HG03521 (cell line): ENCODE results near the gene OLFML2A.

ENCODE experiments used
- ATAC-seq: cut with Tn5 transposase; IDR thresholded peaks from one replicate; pipeline ENCODE4 v1.9.1; 2021; ENCODE audit warnings: mild to moderate bottlenecking, moderate library complexity; ENCODE audit not compliant: unreplicated experiment

Gene OLFML2A

GRCh38 chr9:124852121-124852828 lies 75.3 kb downstream of the OLFML2A start:
- ATAC-seq, result no peak

DNA sequence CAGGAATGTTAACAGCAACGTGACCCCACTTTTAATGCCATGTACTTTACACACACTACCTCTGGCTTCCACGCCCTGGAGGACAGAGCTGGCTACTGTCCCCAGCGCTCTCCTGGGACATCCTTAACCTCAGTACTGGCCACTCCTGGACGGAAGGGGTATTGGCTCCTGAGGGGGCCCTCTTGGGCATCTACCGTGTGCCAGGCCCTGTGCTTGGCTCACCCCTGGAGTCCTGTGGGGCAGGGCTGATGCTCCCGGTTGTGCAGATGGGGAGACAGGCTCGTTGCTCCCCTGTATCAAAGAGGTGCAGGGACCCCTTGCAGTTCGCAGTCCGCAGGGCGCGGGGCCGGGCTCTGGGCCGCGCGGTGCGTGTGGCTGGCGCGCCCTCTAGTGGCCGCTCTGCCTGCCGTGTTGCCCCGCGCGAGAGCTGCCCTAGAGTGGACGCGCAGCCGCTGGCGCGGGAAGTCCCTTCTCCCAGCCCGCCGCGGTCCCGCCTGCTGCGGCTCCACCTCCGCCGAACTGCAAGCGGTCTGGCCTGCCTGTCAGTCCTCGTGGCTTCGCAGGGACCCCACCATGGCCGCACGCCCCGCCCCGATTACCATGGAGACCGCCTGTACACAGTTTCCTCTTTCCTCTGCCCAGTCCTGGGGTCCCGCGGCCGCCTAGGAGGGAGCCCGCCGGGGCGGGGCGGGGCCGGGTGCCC lies 76.0 kb downstream of the OLFML2A start, which contains the start of gene WDR38:
Gene WDR38 (plus strand): TSS at position 632 of the 703 bp plus-strand sequence. CDS start 72 bp downstream, outside the sequence.
- peak; percentile 64 for ATAC-seq

GRCh38 chr9:124853605-124854143 lies 76.7 kb downstream of the OLFML2A start:
- no peak for ATAC-seq

DNA sequence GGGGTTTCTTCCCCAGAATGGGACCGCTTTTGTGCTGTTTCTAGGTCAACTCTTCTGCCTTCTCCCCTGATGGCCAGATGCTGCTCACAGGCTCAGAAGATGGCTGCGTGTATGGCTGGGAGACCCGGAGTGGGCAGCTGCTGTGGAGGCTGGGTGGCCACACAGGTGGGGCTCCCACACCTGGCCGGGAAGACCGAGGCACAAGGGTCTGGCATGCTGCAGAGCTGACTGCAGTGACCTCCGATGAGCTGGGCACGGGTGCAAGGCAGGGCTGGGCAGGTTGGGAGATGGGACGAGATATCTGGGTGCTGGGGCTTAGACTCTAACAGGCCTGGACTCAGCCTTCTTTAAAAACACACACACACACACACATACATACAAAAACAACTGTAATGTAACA lies 77.2 kb downstream of the OLFML2A start:
- ATAC-seq, result no peak

- no peak for ATAC-seq
Observed at GRCh38 chr9:124854822-124855221, 77.9 kb downstream of the OLFML2A start.

GRCh38 chr9:124855566-124855943 lies 78.6 kb downstream of the OLFML2A start:
- ATAC-seq, result no peak

DNA sequence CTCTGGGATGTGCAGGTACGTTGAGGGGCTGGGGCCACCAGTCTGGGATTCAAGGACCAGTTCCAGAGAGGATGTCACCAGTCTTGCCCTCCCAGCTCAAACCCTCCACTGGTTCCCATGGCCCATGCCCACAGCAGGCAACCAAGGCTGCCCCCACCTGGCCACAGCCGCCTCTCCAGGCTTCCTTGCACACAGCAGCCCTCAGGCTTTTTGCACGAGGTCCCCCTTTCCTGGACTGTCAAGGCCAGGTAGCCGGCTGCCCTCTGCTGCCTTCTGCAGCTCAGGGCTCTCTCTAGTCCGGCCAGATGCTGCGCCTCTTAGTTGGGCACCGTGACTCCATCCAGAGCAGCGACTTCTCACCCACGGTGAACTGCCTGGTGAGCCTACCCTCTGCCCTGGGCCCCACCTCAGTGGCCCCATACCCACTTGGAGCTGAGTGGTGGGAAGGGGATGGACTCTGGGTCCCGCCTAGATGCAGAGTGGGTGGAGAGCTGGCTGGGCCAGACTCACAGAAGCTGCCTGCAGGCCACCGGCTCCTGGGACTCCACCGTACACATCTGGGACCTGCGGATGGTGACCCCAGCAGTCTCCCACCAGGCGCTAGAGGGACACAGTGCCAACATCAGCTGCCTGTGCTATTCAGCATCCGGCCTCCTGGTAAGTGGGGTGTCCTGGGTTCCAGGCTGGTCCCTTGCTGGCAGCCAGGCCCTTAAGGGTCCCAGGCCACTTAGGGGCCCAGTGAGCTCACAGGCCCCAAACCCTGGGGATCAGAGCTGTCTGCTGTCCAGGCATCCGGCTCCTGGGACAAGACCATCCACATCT lies 79.2 kb downstream of the OLFML2A start:
- ATAC-seq, result no peak

- ATAC-seq, result no peak
Observed at GRCh38 chr9:124857533-124858162, 80.7 kb downstream of the OLFML2A start.

GRCh38 chr9:124858330-124859046 lies 81.6 kb downstream of the OLFML2A start:
- no peak for ATAC-seq

GRCh38 chr9:124859803-124860581 lies 83.1 kb downstream of the OLFML2A start:
- ATAC-seq, result no peak

DNA sequence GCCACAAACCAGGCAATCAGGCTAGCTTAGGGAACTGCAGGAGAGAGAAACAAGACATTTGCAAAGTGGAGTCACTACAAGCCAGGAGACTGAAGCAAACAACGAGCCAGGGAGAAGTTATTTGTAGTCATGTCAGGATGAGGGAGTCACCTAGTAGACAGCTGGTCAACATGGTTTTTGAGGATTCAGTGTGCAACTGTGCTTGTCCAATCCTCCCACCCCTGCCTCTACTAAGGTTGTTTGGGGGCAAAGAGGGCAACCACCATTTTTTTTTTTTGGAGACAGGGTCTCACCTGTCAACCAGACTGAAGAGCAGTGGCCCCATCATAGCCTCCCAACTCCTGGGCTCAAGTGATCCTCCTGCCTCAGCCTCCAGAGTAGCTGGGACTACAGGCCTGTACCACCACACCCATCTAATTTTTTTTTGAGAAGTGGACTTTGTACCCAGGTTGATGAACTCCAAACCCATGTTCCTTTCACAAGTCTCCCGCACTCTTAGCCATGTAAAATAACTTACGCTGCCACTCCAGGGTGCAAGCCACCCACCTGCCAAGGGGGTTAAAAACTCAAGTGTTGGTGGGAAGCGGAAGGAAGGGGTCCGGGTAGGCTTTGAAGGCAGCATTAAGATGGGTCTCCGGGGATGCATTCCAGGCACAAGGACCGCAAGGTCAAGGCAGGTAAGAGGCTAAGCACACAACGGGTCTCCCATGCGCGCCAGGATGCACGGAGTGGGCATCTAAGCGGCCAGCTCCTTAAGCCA lies 83.8 kb downstream of the OLFML2A start:
- ATAC-seq, result no peak

GRCh38 chr9:124861342-124862229 lies 84.7 kb downstream of the OLFML2A start, which contains the start of the genes ARPC5L and RPL35:
TSS of gene ARPC5L (plus strand) at chr9:124862130. CDS start at chr9:124869291, 7,161 bp downstream.
TSS of gene RPL35 (minus strand) at chr9:124861957. CDS start at chr9:124861912, 45 bp downstream.
- peak; percentile 90 for ATAC-seq

DNA sequence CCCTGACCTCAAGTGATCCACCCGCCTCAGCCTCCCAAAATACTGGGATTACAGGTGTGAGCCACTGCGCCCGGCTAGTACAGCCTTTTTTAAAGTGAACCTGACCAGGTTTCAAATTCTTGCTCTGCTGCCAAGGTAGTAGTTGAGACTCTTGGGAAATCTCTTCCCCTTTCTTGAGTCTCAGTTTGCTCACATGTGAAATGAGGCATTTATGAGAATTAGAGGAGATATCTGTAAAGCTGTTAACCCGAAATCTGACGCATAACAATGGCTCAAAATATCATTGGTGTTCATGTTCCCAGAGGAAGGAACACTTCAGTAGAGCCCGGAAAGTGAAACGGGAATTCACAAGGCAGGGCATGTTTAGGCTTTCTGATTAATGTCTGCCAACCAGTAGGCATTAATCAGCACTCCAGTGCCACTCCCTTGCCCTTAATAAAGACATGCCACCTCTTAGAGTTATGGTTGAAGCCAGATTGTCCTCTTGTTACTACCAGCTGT lies 86.5 kb downstream of the OLFML2A start:
- ATAC-seq, result no peak
